Measurements from ENCODE around the gene CFL2. TPM values are rescaled to one million over a fixed set of nuclear protein-coding genes. Genes with fewer than 3 reads are reported as not detected.

CFL2 gene
- total RNA-seq, 1 donor from 2014 or later = 241 TPM

Small RNAs within 50 kb of the gene (small RNA-seq; reads per million reads assigned to genes)
- not detected for gene RNU6-1261P

Other genes with a start within 250 kb of the CFL2 start
- 43.3 TPM for gene EAPP, start 174.9 kb downstream of the CFL2 start, total RNA-seq
- gene SNX6, start 84.4 kb downstream of the CFL2 start, total RNA-seq = 82.5 TPM
- gene BAZ1A, start 160.8 kb upstream of the CFL2 start, total RNA-seq = 19.3 TPM